HG03354 (cell line): ENCODE measurements around the gene DPF3.

ENCODE experiments used
- ATAC-seq: cut with Tn5 transposase; IDR thresholded peaks from one replicate; pipeline ENCODE4 v1.9.1; 2021; ENCODE audit warnings: mild to moderate bottlenecking; ENCODE audit not compliant: unreplicated experiment, poor library complexity, severe bottlenecking

Gene DPF3

GRCh38 chr14:72781561-72782508 lies 112.1 kb downstream of the DPF3 start:
- ATAC-seq, result no peak

GRCh38 chr14:72780751-72781150 lies 113.2 kb downstream of the DPF3 start:
- no peak for ATAC-seq

DNA sequence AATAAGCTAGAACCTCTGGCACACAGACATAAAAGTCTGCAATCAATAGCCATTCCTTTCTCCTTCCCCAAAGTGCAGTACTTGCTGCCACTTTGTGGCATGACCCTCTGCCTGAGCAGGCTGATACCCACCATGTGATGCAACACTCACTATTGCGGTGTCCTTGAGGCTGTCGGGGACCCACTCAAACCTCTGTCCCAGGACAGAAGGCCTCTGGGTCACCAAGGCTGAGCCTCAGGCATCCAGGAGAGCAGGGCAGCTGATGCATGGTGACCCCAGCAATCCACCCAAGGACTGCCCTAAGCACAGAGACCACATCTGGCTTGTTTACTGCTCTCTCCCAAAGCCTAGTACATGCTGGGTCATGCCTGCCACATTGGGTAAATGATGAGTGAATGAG lies 114.2 kb downstream of the DPF3 start:
- no peak for ATAC-seq

GRCh38 chr14:72777636-72778035 lies 116.3 kb downstream of the DPF3 start:
- no peak for ATAC-seq

- ATAC-seq, result no peak
Observed at GRCh38 chr14:72776701-72777261, 117.1 kb downstream of the DPF3 start.

DNA sequence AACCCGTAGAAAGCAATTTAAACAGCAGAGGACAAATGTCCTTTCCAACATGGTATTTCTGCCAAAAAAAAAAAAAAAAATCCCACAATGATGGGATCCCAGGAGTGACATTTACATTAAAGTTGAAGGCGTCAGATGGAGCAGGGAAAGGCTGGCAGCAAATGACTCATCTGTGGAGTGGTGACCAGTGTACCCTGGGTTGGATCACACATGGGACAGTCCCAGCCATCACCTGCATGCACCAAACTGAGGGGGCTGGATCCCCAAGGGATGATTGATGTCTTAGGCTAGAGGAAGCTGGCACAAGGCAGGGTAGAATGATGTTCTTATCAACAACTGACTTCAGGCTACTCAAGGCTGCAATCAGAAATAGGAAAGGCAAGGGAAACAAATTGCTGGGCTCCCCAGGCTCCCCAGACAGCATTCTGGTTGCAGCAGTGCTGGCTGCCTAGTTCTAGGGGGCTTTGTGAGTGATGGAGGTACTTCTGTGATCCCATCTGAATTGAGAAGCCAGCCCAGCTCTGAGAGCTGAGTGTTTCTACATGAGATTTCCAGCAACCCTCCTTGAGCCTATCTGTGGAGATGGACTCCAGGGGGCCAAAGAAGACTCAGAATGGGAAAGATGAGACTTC lies 117.9 kb downstream of the DPF3 start:
- ATAC-seq, result no peak

- no peak for ATAC-seq
Observed at GRCh38 chr14:72774894-72775620, 118.8 kb downstream of the DPF3 start.

DNA sequence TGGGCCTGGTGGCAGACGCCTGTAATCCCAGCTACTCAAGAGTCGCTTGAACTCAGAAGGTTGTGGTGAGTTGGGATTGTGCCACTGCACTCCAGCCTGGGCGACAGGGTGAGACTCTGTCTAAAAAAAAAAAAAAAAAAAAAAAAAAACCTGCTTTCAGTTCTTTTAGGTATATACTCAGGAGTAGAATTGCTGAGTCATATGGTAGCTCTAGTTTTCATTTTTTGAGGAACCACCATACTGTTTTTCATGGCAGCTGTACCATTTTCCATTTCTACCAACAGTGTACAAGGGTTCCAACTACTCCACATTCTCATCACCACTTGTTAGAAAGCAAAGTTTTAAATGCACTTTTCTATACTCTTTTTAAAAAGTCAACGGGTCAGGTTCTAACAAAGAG lies 119.8 kb downstream of the DPF3 start:
- ATAC-seq, result no peak

DNA sequence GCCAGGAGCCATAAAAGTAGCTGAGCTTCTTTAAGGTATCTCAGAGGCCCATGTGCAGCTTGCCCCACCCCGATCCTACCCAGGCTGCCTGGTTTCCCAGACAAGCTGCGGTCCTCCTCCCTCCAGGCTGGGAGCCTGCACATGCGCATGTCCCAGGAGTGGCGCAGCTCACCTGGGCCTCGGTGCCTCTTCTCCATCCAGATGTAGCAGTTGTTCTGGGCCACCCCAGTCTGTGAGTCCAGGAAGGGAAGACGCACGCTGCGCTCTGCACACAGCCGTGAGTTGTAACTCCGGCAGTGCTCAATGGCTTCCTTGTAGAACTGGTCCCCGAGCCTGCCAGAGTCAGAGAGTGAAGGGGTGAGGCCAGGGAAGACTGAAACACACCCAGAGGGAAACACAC lies 122.3 kb downstream of the DPF3 start:
- no peak for ATAC-seq

DNA sequence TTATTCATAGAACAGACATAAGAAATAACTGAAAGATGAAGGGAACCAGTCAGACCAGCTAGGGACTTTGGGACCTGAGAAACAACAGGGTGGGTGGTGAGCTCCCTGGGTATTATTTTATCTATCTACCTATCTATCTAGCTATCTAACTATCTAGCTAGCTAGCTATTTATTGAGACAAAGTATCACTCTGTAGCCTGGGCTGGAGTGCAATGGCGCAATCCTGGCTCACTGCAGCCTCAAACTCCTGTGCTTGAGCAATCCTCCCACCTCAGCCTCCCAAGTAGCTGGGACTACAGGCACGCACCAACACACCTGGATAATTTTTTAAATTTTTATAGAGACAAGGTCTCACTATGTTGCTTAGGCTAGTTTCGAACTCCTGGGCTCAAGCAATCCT lies 127.6 kb downstream of the DPF3 start:
- ATAC-seq, result no peak

- ATAC-seq, result no peak
Observed at GRCh38 chr14:72763892-72764291, 130.0 kb downstream of the DPF3 start.

DNA sequence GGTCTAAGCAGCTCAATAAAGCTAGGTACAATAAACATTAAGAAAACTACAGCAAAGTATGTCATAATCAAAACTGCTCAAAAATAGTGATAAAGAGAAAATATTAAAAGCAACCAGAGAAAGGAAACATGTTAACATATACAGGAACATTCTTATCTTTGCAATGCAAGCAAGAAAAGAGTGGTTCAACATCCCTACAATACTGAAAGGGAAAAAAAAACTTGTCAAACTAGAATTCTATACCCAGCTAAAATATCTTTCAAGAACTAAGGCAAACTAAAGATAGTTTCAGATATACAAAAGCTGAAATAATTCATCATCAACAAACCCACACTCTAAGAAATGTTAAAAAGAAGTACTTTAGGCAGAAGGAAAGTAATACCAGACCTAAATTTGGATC lies 134.2 kb downstream of the DPF3 start:
- no peak for ATAC-seq

GRCh38 chr14:72758993-72759392 lies 134.9 kb downstream of the DPF3 start:
- no peak for ATAC-seq

GRCh38 chr14:72758420-72758819 lies 135.5 kb downstream of the DPF3 start:
- no peak for ATAC-seq

- ATAC-seq, result no peak
Observed at GRCh38 chr14:72756967-72757366, 136.9 kb downstream of the DPF3 start.

- ATAC-seq, result no peak
Observed at GRCh38 chr14:72755766-72756165, 138.1 kb downstream of the DPF3 start.

DNA sequence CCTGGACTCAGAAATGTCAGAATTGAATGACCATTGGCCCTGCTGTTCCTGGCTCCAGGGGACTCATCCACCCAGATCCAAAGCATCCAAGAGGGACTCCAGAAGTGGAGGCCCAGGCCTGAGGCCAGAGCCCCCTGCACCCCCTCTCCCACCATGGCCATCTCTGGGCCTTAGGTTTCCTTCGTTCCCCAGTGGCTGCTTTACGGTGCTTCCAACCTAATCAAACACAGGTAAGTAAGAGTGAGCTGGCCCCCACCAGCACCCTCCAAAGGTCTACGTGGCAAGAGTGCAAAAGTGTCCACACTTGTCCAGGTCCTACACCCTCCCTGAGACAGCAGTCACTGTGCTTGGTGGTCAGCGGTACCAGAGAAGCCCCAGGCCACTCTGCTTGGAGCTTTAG lies 139.0 kb downstream of the DPF3 start:
- no peak for ATAC-seq

GRCh38 chr14:72753879-72754400 lies 140.0 kb downstream of the DPF3 start:
- no peak for ATAC-seq

DNA sequence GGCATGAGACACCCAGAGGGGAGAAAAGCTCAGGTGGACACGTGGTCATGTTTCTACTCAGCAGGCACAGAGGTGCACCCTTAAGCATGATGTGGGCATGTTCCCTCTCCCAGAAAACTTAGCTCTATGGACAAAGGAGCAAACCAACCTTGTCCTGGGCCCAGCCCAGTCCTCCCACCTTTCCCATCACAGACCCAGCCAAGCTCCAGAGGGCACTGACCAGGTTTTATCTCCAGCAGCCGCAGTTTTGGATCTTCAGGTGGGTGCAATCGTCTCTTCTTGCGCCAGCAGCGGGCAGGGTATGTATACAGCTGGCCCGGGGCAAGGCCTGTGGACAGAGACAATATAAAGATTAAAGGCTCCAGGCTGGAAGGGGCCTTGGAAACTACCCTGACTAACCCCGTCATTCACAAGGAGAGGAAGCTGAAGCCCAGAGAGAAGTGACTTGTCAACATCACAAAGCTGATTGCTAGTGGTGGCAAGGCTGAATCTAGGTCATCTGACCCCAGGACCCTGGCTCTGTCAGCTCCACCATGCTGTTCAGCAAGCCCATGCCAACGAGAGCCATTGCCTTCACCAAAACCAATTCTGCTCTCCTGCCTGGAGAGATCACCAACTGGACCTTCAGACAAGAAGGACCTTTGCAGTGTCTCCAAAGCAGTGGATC lies 140.7 kb downstream of the DPF3 start:
- ATAC-seq, result no peak

GRCh38 chr14:72752034-72752412 lies 141.9 kb downstream of the DPF3 start:
- no peak for ATAC-seq
